ENCODE results near the gene HSD17B14. TPM values are rescaled to one million over a fixed set of nuclear protein-coding genes. Genes with fewer than 3 reads are reported as not detected.

The HSD17B14 gene
- total RNA-seq, 1 experiment from 2014 or later = 3.9 TPM

- H3K9ac ChIP-seq (ENCODE audit: low read length) = peak overlapping the region; percentile 100
- CTCF ChIA-PET = interaction anchor here (1.3 kb wide), 1 partner anchor 96 kb away, joined by 3 read pairs; no protein-coding TSS in a partner anchor
- no peak overlapping the region for H2AFZ ChIP-seq (ENCODE audit: low read depth, low read length, poor library complexity, severe bottlenecking)
- ATAC-seq (no peak), DNase-seq (ENCODE audit: low read depth, low spot score) (no peak)
- RAD21 ChIA-PET (ENCODE audit: low non-redundant PET in 1 of 2, low total read pairs in 2 of 2, uncharacterized antibody in 2 of 2, unreplicated experiment in 2 of 2) = no interaction called here
- no TSS peak for BruUV-seq (replicated peaks)
- no peaks in the 10 kb centered on the region for H3K9me3 ChIP-seq (ENCODE audit: control insufficient read depth in 1 of 2, insufficient read depth in 1 of 2, low read depth in 1 of 2, low read length in 2 of 2)
- H3K36me3 ChIP-seq (ENCODE audit: control insufficient read depth in 1 of 2, insufficient read depth in 2 of 2, low read length in 2 of 2) = peaks cover 13 to 27% of the 10 kb centered on the region in 2 experiments
- peak overlapping the region; percentile 89 for H3K4me2 ChIP-seq (ENCODE audit: low read length)
- H4K20me1 ChIP-seq (ENCODE audit: insufficient read depth) = peaks cover 16% of the 10 kb centered on the region; the same call in 1 of the 2 replicates
- intact Hi-C loops (cut with micrococcal nuclease) = loop anchor here (5.0 kb wide), 1 partner anchor 93 kb away; the partner anchor contains the start of gene FTL
- H3K4me1 ChIP-seq (ENCODE audit: control insufficient read depth in 1 of 2, insufficient read depth in 2 of 2, low read length in 2 of 2) = peaks cover 39 to 49% of the 10 kb centered on the region in 2 experiments
- TF ChIP-seq CEBPB (IDR thresholded peaks at IDR 0.05; ENCODE audit: low read depth) (no peak), RAD21 (IDR thresholded peaks at IDR 0.05; ENCODE audit: low read depth) (no peak), CBX3 (IDR thresholded peaks at IDR 0.05; ENCODE audit: low read depth) (no peak), EGR1 (IDR thresholded peaks at IDR 0.05; ENCODE audit: low read depth) (no peak), JUND (IDR thresholded peaks at IDR 0.05) (no peak), ZBTB33 (IDR thresholded peaks at IDR 0.05; ENCODE audit: extremely low read depth, insufficient replicate concordance, low read length) (no peak), ZFX (IDR thresholded peaks at IDR 0.05) (no peak), FOSL1 (IDR thresholded peaks at IDR 0.05; ENCODE audit: low read depth) (no peak), SIN3A (IDR thresholded peaks at IDR 0.05; ENCODE audit: low read depth) (no peak), SRF (IDR thresholded peaks at IDR 0.05; ENCODE audit: low read depth) (no peak), ELF1 (IDR thresholded peaks at IDR 0.05; ENCODE audit: borderline replicate concordance, low read depth) (no peak)
- no peaks in the 10 kb centered on the region for H3K27me3 ChIP-seq (ENCODE audit: insufficient read depth, low read length)
- peaks cover 42% of the 10 kb centered on the region for H3K79me2 ChIP-seq (ENCODE audit: insufficient read depth, low read length)
- POLR2A ChIA-PET = interaction anchor here (0.6 to 1.4 kb wide), 5 partner anchors 21 to 611 kb away, joined by 3 to 4 read pairs (median 3); no protein-coding TSS in a partner anchor
- no peaks in the 10 kb centered on the region for H3K9me2 ChIP-seq (ENCODE audit: insufficient read depth)
- peak overlapping the region; percentile 93 to 100 for H3K4me3 ChIP-seq (replicated peaks in 1 of 2; ENCODE audit: low read depth in 1 of 2, low read length in 2 of 2)
- H3K27ac ChIP-seq (ENCODE audit: low read depth, low read length) = peak overlapping the region; percentile 90
Measured at GRCh38 chr19:48874303-48875135, 38.2 kb upstream of the HSD17B14 start.

Measured in HCT116 (cell line).